Measurements from ENCODE around the gene USP49.

Gene USP49

DNA sequence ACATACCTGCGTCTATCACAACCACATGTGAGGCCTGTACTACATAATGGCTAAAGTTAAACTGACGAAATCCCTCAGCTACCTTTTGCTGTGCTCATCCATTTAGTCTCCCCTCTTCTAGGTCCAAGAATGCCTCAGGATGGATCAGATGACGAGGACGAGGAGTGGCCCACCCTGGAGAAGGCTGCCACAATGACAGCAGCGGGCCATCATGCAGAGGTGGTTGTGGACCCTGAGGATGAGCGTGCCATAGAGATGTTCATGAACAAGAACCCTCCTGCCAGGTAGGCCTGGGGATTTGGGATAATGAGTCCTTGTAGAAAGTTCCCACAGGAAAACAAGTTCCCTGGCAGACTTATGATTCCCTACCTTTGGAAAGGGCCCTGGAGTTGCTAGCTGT lies 32.1 kb upstream of the USP49 start:
- DNase-seq = no peak

DNA sequence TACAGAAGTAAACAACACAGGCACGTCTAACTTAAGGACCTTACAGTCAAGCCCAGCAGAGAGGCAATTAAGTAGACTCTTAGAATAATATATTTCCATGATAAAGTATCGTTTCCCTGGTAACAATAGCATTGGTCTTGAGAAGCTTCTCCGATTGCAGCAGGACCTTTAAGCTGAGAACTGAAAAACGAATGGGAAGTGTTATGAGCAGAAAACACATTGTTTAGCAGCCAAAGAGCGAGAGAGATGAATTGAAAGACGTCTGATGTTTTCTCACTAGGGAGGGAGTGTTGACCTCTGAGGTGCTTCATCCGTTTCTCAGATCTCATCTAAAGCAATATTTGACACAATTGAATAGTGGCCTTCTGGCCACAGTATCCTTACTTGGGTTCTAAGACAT lies 27.0 kb upstream of the USP49 start:
- no peak for DNase-seq

DNA sequence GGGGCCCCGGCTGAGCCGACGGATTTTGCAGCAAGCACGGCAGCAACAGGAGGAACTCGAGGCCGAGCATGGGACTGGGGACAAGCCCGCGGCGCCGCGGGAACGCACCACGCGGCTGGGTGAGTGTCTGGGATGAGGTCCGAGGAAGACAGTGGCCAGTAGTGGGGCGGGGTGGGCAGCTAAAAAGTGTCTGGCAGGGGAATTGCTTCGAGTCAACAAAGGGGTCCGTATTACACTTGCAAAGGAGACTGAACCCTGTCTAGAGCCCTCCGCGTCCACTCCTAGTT lies 26.5 kb upstream of the USP49 start:
- no peak for DNase-seq

DNA sequence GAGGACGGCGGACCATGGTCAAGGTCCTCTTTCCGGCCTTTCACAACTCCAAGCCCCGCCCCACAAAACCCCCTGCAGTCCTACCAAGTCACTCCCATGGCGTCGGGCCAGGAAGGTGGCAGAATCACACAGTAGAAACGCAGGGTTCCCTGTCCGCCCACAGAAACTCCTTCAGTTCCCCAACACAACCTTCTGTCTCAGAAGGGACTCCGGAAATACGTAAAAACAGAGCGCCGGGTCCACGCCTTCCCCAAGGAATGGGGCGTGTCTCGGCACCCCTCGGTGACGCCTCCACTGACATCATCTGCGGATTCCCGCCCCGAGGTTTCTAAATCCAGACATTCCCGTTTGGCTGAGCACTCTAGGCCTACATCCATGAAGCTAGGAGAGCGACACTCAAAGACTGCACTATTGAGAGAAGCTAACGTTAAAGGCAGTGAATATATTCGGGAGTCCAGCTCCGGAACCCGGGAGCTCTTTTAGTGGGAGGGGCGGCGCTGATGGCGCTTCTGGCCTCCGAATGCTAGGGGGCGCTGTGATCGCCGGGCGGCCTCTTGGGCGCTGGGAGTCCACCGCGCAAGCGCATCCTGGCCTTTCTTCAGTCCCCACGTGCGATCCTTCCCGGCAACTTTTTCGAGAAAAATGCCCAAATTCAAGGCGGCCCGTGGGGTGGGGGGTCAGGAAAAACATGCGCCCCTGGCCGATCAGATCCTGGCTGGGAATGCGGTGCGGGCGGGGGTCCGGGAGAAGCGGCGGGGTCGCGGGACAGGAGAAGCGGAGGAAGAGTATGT lies 25.9 kb upstream of the USP49 start, which contains the start of the genes BYSL and MED20:
TSS of gene BYSL (plus strand) at position 579 of the 791 bp plus-strand sequence. CDS start at position 643, 64 bp downstream.
TSS of gene MED20 (minus strand) at position 219 of the 791 bp plus-strand sequence. CDS start at position 98, 121 bp downstream.
- peak; percentile 89 to 90 for DNase-seq

DNA sequence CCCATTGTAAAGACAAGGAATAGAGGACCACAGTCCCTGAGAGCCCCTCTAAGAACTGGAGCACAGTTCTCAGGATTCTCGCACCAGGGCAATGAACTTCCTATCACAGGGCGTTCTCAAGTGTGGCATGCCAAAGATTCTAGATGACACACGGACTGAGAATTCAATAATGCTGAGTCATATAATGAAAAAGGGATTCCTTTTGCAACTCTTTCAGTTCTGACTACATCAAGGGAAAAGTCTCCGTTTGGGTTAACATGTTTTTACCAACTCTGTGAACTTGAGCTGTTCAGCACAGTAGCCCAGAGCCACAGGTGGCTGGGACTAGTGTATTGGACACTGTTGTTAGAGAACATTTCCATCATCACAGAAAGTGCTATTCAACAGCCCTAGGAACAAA lies 22.4 kb upstream of the USP49 start:
- DNase-seq = no peak

DNA sequence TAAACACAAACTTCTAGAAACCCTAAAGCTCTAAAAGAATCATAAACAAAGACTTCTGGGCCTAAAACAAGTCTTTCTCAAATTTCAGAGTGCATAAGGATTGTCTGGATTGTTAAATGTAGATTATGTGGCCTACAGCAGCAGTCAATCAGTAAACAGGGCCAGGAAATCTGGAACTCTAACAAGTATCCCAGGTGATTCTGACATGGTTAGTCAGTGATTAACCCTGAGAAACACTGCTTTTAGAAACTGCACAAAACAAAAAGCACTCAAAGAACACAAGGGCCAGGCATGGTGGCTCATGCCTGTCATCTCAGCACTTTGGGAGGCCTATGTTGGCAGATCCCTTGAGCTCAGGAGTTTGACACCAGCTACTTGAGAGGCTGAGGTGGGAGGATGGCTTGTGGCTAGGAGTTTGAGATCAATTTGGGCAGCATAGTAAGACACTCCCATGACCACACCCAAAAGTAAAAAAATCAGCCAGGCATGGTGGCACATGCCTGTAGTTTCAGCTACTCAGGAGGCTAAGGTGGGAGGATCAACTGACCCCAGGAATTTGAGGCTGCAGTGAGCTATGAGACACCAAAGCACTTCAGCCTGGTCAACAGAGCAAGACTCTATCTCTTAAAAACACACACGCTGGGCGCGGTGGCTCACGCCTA lies 19.8 kb upstream of the USP49 start:
- no peak for DNase-seq

DNA sequence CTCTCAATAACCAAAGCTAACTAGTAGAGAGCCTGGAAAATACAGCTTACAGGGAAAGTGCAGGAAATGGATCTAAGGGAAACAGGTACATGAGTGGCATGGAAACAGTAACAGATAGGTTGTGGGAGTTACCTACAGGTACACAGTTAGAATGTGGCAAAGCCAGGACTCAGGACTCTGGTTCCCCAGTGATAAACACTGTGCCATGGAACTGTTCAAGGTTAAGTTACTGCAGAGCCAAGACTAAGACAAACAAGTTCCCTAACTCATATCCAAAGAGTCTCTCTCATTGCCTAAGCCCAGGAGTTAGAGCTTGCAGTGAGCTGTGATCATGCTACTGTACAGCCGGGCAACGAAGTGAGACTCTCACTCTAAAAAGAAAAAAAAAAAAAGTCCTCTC lies 19.2 kb upstream of the USP49 start:
- DNase-seq = no peak

DNA sequence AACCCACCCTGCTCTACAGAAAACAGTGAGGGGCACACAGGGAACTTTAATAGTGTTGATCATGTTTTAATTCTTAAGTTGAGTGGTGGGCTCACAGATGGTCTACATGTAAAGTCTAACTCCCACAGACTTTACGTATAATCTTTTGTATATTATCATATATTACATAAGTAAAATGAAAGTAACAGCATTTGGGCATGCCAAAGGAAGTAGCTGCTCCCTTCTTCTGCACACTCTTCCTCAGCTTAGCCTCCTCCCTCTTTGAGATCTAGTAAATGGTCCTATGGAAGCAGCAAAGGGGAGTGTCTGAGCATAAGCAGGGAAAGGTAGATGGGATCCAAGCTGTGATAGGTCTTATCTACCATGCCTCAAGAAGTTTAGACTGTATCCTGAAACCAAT lies 14.6 kb upstream of the USP49 start:
- DNase-seq = no peak

DNA sequence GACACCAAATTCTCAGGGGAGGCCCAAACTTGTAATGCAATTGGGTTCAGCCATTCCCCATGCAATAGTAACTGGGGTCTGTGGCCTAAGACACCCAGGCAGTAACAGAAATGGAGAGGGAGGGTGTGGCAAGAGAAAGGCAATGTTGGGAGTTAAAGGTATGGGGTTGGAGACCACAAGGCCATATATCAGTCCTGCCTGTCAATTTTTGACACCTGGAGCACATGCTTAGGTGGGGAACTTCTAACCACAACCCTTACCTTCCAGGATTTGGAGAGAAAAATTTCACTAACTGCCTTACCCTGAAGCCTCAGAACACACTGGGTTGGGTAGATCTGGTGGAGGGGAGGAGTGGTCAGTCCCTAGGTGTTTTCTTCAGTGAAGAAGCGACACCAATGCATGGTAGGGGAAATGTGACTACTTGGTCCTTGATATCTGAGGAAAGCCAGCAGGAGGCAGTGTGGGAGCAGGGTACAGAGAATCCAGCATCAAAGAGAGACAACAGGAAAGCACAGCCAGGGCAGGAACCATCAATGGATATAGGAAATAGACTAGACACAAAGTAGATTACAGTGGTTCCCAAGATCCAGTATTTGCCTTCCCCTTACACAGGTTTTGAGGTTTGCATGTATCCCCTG lies 6.8 kb upstream of the USP49 start:
- DNase-seq = peak in 1 of 2 experiments; percentile 5

DNA sequence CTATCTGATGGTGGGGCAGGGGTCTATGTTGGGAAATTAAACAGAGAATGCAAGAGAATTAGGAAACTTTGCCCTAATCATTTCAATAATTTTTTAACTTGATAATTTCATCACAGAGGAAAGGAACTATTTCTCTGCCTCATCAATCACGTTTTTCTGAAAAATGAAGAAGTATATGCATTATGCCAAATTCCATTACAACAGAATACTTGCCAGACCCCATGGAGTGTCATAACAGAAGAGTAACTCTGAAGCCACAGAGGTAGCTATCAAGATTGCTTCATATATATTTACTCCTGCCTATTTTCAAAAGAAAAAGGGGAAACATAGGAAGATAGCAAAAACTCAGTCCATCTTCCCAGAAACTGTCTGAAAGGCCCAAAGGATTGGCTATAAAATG lies 5.7 kb upstream of the USP49 start:
- no peak for DNase-seq

DNA sequence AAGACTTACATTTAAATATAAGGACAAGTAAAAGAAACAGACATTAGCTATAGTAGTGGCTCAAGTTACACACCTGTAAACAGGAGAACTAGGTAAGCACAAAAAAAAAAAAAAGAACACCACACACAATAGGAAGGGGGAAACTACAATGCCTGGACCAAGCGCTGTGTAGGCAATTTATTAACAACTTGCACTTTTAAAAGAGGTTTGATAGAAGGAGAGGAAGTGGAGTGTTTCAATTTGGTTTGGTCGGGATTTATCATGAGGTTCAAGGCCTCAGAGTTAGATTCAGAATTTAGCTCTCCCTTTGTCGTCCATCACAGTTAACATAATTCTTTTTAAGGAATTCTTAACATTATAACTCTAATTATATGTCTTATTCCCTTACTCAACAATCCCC lies 1.1 kb upstream of the USP49 start:
- DNase-seq = no peak

DNA sequence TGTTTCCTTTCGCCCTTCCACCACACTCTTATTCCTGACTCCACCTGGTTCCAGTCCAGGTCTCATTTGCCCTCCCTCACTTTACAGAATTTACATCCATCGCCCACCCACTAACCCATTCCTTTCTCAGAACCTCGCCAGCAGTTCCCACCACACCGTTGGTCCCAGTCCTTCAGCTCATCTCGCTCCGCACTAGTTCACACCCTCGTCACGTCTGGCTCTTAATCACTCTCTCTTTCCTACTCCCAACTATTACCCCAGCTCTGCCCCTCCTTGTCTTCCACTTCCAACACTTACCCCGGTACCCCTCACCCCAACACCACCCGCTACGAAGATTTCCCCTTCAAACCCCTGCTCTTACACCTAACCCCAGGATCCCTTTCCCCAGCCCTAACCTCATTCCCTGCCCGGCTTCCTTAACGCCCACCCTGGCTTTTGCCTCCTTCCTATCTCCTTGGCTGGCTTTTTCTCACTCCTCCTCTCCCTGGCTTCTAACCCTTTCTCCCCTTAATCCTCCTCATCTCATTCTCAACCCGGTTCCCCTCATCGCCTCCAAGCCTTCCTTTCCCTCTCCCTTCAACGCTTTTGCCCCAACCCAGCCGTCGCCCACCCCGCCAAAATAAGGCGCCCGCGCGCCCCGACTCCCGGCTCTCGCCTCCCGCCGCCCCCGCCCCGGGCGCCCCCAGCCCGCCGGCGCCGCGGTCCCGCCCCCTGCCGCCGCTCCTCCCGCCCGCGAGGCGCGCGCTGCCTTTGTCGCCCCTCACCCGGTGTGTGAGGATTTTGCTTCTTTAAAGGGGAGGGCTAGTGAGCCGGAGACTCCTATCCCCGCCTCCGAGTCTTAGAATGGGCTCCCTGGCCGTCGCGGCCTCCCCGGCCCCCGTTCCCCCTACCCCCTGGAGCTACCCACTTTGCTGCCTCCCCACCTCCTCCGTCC lies 542 bp downstream of the USP49 start:
- peak; percentile 38 to 67 for DNase-seq

DNA sequence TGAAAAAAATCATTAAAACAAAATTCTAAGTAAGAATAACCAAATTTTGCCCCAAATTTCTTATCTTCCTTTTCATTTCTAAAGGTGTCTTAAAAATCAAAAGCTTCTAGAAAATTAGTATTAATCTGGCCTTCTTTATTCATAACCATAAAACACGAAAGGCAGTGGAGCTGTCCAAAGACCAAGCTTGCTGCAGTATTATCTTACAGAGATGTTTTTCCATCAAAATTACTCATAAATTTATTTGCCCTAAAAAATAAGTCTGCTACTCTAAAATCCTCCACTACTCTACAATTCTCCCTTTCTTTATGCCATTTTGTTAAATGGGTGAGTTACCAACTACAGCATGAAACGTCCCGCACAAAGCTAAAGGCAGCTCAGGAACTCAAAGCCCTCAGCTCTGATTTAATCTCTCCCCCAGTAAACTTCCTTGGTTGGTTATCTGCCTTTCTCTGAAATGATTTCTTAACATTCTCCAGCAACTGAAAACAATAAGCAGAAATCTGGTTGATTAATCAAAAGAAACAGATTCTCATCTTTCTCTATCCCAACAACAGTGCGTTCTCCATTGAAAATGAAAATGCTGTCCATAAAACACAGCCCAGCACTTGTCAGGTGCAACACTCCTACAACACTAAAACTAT lies 2.1 kb downstream of the USP49 start:
- DNase-seq = no peak

DNA sequence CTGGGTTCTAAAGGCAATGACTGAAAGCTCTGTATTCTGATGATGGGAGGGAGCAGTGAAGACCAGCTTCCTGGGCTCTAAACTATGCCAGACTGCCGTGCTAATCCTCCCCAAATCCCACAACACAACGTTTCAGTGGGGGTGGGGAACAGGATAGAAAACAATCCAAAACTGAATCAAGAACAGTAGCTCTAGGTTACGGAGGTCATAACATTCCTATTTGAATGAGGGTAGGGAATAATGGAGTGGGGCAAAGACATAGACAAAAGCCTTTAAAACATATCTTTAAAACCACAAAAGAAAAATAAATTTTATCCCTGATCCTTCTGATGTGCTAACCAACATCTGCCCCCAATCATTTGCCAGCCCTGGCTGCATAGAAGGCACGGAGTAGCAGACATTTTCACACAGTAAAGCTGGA lies 7.8 kb downstream of the USP49 start:
- DNase-seq = peak; percentile 64 to 65

DNA sequence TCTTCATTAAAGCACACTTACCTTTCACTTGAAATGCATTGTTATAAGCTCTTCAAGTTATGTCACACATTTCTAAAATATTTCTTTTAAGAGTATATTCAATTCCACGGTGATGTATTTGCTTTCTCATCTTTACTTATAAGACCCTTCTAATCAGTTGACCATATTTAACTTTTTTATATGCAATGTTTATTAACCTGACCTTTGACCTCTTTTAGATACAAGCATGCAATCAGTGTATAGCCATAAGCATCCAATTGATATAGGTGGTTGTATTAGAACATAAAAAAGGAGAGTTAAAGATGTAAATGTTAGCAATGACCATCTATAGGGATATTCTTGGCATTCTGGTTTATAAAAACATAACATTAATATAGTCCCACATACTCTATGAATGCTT lies 9.2 kb downstream of the USP49 start:
- DNase-seq = no peak

DNA sequence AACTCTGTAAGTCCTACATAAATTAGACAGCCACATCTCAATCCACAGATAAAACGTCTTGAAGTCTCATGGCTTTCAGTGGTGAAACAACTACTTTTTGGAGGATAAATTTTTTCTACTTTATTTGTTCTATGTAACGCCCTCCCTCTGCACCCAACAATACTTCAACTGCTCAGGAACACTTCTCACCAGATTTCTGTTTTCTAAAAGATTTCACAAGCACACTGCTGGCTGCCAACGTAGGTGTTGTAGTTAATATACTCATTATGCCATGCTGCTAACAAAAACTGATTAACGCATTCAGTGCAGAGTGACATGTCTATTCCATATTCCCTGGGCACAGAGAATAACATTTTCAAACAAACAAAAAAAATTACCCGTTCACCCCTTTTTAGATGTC lies 10.2 kb downstream of the USP49 start:
- DNase-seq = no peak

DNA sequence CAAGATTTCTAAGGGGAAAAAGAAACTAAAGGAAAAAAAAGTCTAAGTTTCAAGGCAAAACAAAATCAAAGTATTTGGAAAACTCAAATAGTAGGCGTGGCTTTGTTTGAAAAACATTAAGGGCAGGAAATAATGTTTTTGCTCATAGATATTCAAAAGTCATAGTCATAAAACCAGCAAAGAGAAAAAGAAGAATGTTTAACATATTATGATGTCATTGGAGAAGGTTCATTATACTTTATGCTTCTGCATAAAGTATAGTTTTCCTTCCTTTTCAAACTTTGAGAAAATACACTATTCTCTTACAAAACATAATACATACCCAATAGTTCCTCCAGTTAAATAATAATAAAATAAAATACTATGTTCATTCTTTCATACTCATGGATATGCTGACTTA lies 13.7 kb downstream of the USP49 start:
- DNase-seq = no peak

DNA sequence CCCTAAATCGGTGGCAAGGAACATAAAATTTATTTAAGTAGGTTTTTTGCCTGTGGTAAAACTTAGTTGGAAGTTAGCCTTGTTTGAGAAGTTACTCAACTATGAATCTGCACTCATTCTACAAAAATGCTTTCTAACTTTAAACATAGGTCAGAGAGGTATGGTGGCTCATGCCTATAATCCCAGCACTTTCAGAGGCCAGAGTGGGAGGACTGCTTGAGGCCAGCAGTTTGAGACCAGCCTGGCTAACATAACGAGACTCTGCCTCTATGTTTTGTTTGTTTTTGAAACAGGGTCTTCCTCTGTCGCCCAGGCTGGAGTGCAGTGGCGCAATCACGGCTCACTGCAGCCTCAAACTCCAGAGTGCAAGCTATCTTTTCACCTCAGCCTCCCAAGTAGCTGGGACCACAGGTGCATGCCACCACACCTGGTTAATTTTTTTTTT lies 16.2 kb downstream of the USP49 start:
- DNase-seq = no peak

DNA sequence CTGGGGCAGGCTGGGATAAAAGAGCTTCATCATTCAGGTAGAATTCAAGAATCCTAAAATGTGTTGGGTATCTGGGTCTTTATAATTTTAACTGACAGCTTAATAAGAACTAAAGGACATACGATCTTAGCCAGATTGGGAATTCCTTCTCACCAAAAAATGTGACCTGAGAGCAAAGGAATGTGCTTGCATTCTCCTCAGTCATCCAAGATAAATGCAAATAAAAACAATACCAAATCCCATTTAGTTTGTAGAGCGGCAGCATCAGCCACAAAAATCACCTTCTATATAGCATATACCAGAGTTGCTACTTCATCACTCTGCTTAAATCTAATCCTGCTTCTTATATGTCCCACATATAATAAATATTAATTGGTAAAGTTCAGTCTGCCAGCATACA lies 16.9 kb downstream of the USP49 start:
- DNase-seq = no peak

DNA sequence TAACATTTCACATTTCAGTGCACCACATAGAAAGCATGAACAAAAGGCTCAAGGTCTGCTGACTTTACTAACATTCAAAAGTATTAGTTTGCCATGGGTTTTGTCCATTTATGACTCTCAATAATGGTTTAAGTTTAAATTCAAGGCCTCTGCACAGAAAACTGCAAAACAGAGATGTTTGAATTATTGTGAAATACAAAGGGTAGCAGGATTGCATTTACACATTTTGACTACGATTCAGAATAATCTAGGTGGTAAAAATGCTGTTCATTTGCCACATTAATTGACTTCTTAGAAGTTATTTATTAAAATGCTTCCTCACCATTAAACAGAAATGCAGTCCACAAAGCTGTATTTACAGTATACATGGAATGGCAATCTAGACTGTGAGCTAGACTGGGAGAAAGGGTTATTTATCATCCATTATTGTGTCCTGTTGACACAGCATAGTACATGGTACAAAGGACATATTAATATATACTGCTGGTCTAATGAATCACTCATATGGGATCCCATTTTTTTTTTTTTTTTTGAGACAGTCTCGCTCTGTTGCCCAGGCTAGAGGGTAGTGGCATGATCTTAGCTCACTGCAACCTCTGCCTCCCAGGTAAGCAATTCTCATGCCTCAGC lies 18.0 kb downstream of the USP49 start:
- DNase-seq = no peak

DNA sequence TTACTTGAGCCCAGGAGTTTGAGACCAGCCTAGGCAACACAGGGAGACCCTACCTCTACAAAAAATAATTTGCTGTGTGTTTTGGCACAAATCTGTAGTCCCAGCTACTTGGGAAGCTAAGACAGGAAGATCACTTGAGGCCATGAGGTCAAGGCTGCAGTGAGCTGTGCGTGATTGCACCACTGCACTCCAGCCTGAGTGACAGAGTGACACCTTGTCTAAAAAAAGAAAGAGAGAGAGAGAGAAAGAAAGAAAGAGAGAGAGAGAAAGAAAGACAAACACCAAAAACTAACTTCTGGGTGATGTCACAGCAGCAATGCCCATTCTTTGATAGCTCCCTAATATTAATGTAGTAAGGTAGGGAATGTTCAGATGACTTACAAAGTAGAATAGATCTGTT lies 20.4 kb downstream of the USP49 start:
- no peak for DNase-seq

DNA sequence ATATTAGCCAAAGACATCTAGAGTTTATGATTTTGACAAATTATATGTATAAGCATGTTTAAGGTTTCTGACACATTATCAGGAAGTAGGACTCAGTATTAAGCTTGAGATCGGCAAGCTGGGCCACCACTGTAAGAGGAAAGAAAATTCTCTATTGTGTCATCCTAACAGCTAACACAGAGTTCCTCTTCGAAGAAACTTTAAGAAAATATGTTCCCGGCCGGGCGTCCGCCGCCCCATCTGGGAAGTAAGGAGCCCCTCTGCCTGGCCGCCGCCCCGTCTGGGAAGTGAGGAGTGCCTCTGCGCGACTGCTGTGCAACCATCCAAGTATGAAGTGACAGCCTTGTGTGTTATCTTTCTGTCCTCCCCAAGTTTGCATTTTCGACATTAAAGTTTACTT lies 23.0 kb downstream of the USP49 start:
- no peak for DNase-seq

Measured in NCI-H524 (cell line).